HUES6 (cell line): Measurements from ENCODE around the gene SLC22A7.

Experiments used
- H3K27ac ChIP-seq: 2 replicates; pipeline ENCODE4 v1.7.0; 2013; ENCODE audit warnings: low read depth, mild to moderate bottlenecking, low read length, inconsistent platforms
- H3K27me3 ChIP-seq: 2 replicates; pipeline ENCODE4 v1.6.1; 2013; ENCODE audit warnings: low read length; ENCODE audit not compliant: control insufficient read depth, insufficient read depth
- H3K36me3 ChIP-seq: 2 replicates; pipeline ENCODE4 v1.6.1; 2013; ENCODE audit warnings: low read length; ENCODE audit not compliant: control insufficient read depth, insufficient read depth
- H3K4me1 ChIP-seq: 2 replicates; pipeline ENCODE4 v1.6.1; 2013; ENCODE audit warnings: low read length; ENCODE audit not compliant: control insufficient read depth, insufficient read depth
- H3K4me3 ChIP-seq: 2 replicates; pipeline ENCODE4 v1.5.1; 2013; ENCODE audit warnings: low read depth, low read length
- H3K9ac ChIP-seq: one replicate; pipeline ENCODE4 v1.6.1; 2013; ENCODE audit warnings: mild to moderate bottlenecking, low read length
- H3K9me3 ChIP-seq: 2 replicates; pipeline ENCODE4 v1.6.1; 2013; ENCODE audit warnings: low read depth, low read length; ENCODE audit not compliant: control insufficient read depth, insufficient read depth

The SLC22A7 gene

DNA sequence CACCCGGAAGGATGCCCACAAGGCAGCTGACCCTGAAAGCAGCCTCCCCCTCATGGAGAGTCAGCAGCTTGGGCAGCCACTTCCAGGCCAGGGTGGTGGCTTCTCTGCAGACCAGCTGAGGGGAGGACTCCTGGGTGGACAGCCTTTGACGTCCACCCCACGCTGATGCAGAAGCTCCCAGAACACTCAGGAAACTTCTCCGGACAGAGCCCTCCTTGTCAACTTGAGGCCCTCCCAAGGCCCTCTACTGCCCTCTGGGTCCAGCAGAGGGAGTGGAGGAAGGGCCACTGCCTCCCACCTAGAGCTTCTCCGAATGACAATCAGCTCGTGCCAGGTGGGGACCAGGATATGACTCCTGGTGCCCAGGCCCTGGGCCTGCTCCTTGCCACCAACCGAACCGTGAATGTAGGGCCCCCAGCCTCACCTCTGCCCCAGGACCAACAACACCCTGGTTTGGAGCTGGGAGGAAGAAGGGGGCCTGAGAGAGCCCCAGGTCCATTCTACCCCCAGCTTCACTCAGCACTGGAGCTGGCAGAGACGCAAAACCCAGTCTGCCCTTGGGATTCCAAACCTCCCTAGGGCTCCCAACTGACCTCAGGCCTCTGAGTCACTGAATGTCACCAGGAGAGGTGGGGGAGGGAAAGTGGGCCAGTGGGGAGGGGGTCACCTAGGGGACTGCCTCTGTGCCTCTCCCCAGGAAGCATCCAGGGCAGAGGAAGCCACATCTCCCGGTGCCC, 10.9 kb upstream of the SLC22A7 start:
- Histone ChIP-seq H3K9ac (no peak overlapping the region), H3K36me3 (no peaks in the 10 kb centered on the region), H3K27ac (no peak overlapping the region), H3K4me1 (peaks cover 5% of the 10 kb centered on the region; the same call in 1 of the 2 replicates), H3K9me3 (no peaks in the 10 kb centered on the region), H3K27me3 (peaks cover 21% of the 10 kb centered on the region), H3K4me3 (no peak overlapping the region)

DNA sequence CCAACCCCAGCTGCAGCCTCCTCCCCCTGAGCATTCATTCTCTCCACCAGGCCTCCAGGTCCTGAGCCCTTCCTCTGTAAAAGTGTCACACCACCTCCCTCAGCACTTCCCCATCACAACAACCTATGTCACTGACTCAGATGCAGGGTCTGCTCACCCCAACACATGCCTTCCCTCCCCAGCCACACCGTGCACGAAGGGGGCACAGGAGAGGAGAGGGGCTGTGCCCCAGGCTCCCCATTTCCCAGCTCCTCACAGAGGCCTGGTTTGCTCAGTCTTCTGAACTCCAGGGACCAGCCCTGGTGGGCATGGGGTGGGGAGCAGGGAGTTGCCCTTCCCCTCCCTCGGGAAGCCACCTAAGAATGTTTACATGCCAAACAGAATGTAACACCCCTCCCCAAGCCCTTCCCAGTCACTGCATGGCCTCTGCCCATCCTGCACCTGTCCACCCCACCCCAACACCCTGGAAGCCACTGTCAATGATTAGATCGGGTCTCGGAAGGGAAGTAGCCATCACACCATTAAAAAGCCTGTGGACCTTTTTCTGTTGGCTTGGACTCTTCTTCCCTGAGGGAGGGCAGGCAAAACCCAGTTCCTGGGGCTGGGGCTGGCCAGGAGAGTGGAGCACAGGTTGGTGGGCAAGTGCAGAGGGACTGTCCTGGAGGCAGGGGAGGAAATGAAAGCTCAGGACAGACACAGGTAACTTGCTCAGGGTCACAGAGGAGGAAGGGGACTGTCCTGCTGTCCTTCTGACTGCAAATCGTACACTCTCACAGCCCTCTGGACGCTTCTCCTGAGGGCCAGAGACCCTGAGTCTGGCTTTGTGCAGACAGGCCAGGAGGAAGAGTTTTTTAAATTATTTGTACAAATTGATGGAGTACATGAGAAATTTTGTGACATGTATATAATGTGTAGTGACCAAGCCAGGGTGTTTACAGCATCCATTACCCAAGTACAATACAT, 10.1 kb upstream of the SLC22A7 start:
- H3K27ac ChIP-seq, result no peak overlapping the region
- H3K27me3 ChIP-seq, result peaks cover 21% of the 10 kb centered on the region

DNA sequence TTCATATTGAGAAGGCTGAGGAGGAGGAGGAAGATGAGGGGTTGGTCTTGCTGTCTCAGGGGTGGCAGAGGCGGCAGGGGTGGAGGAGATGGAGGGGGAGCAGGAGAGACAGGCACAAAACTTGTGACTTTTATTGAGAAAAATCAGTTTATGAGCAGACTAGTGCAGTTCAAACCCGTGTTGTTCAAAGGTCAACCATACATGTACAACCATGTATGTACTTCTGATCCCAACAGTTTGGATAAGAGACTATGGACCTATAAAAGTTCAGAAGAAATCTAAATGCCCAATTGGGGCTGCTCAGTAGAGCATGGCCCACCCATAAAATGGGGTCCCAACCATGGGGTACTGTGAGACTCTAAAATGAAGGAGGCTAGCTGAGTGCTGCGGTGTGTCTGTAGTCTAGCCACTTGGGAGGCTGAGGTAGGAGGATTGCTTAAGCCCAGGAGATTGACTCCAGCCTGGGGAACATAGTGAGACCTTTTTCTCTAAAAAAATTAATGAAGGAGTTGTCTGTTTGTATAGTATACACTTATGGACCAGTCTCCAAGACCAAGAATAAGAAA, 7.6 kb upstream of the SLC22A7 start:
- Histone ChIP-seq H3K4me3 (no peak overlapping the region), H3K9ac (no peak overlapping the region), H3K9me3 (no peaks in the 10 kb centered on the region), H3K27me3 (peaks cover 13% of the 10 kb centered on the region), H3K27ac (no peak overlapping the region), H3K4me1 (peaks cover 5% of the 10 kb centered on the region; the same call in 1 of the 2 replicates), H3K36me3 (no peaks in the 10 kb centered on the region)

More for the DNA sequence above, 10.1 kb upstream of the SLC22A7 start:
- peaks cover 5% of the 10 kb centered on the region; the same call in 1 of the 2 replicates for H3K4me1 ChIP-seq
- H3K9me3 ChIP-seq, result no peaks in the 10 kb centered on the region
- H3K4me3 ChIP-seq, result no peak overlapping the region
- no peak overlapping the region for H3K9ac ChIP-seq
- no peaks in the 10 kb centered on the region for H3K36me3 ChIP-seq

- no peak overlapping the region for H3K4me3 ChIP-seq
- no peak overlapping the region for H3K27ac ChIP-seq
- H3K4me1 ChIP-seq, result peaks cover 5% of the 10 kb centered on the region; the same call in 1 of the 2 replicates
- peaks cover 8% of the 10 kb centered on the region for H3K27me3 ChIP-seq
- H3K9ac ChIP-seq, result no peak overlapping the region
- no peaks in the 10 kb centered on the region for H3K36me3 ChIP-seq
- no peaks in the 10 kb centered on the region for H3K9me3 ChIP-seq
Measured at GRCh38 chr6:43290905-43291355, 7.1 kb upstream of the SLC22A7 start.

DNA sequence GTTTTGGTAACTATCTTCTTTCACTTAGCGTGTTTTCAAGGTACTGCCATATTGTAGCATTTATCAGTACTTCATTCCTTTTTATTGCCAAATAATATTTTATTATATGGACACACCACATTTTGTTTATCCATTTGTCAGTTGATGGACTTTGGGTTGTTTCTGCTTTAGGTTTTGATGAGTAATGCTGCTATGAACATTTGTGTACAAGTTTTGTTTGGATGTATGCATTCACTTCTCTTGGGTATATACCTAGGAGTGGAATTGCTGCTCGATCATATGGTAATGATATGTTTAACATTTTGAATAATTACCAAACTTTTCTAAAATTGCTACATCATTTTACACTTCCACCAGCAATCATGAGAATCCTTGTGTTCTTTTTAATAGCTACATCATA, 6.4 kb upstream of the SLC22A7 start:
- Histone ChIP-seq H3K9ac (no peak overlapping the region), H3K27ac (no peak overlapping the region), H3K9me3 (no peaks in the 10 kb centered on the region), H3K4me1 (peaks cover 5% of the 10 kb centered on the region; the same call in 1 of the 2 replicates), H3K36me3 (no peaks in the 10 kb centered on the region), H3K27me3 (0 out of 2 replicates have a peak, but pooled peaks cover 3% of the 10 kb centered on the region), H3K4me3 (no peak overlapping the region)

- no peak overlapping the region for H3K9ac ChIP-seq
- H3K4me1 ChIP-seq, result peaks cover 10% of the 10 kb centered on the region; the same call in 1 of the 2 replicates
- H3K27me3 ChIP-seq, result 0 out of 2 replicates have a peak, but pooled peaks cover 4% of the 10 kb centered on the region
- H3K36me3 ChIP-seq, result no peaks in the 10 kb centered on the region
- no peak overlapping the region for H3K4me3 ChIP-seq
- H3K9me3 ChIP-seq, result no peaks in the 10 kb centered on the region
- no peak overlapping the region for H3K27ac ChIP-seq
Measured at GRCh38 chr6:43292341-43292740, 5.7 kb upstream of the SLC22A7 start.

- no peak overlapping the region for H3K9ac ChIP-seq
- H3K27ac ChIP-seq, result no peak overlapping the region
- H3K4me3 ChIP-seq, result no peak overlapping the region
- 0 out of 2 replicates have a peak, but pooled peaks cover 4% of the 10 kb centered on the region for H3K27me3 ChIP-seq
- no peaks in the 10 kb centered on the region for H3K9me3 ChIP-seq
- peaks cover 10% of the 10 kb centered on the region; the same call in 1 of the 2 replicates for H3K4me1 ChIP-seq
- H3K36me3 ChIP-seq, result no peaks in the 10 kb centered on the region
Measured at GRCh38 chr6:43292763-43293318, 5.2 kb upstream of the SLC22A7 start.

GRCh38 chr6:43293698-43294097, 4.4 kb upstream of the SLC22A7 start:
- Histone ChIP-seq H3K36me3 (no peaks in the 10 kb centered on the region), H3K9me3 (no peaks in the 10 kb centered on the region), H3K4me3 (no peak overlapping the region), H3K27ac (no peak overlapping the region), H3K4me1 (0 out of 2 replicates have a peak, but pooled peaks cover 8% of the 10 kb centered on the region), H3K27me3 (0 out of 2 replicates have a peak, but pooled peaks cover 4% of the 10 kb centered on the region), H3K9ac (no peak overlapping the region)

- H3K27ac ChIP-seq, result no peak overlapping the region
- no peaks in the 10 kb centered on the region for H3K9me3 ChIP-seq
- H3K4me1 ChIP-seq, result 0 out of 2 replicates have a peak, but pooled peaks cover 8% of the 10 kb centered on the region
- H3K9ac ChIP-seq, result no peak overlapping the region
- no peaks in the 10 kb centered on the region for H3K36me3 ChIP-seq
- 0 out of 2 replicates have a peak, but pooled peaks cover 4% of the 10 kb centered on the region for H3K27me3 ChIP-seq
- no peak overlapping the region for H3K4me3 ChIP-seq
Measured at GRCh38 chr6:43294536-43294935, 3.5 kb upstream of the SLC22A7 start.

DNA sequence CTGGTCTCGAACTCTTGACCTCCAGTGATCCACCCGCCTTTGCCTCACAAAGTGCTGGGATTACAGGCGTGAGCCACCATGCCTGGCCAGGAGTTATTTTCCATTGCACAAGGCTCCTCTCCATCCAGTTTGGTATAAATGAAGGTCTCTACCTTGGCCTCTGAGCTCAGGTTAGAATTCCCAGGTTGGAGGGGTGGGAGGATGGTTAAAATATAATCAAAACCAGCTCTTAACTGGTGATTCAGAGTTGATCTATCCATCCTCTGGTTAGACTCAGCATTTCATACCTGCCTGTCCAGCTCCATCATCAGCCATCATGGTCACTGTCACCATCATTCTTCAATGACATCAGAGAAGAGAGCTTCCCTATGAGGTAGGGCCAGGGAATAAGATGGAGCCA, 2.6 kb upstream of the SLC22A7 start:
- H3K9me3 ChIP-seq, result no peaks in the 10 kb centered on the region
- no peak overlapping the region for H3K27ac ChIP-seq
- H3K27me3 ChIP-seq, result 0 out of 2 replicates have a peak, but pooled peaks cover 4% of the 10 kb centered on the region
- no peak overlapping the region for H3K9ac ChIP-seq
- H3K4me3 ChIP-seq, result no peak overlapping the region
- no peaks in the 10 kb centered on the region for H3K36me3 ChIP-seq
- H3K4me1 ChIP-seq, result 0 out of 2 replicates have a peak, but pooled peaks cover 8% of the 10 kb centered on the region
